CD8-positive, alpha-beta memory T cell (primary cell): ENCODE data around the gene ZXDC. TPM values are rescaled to one million over a fixed set of nuclear protein-coding genes. Genes with fewer than 3 reads are reported as not detected.
A peak's percentile ranks its signal among the peaks of the same experiment; 100 is the strongest.

ENCODE experiments used
- CTCF ChIA-PET: fragments of 350-600 bp; sonication (Branson Sonifier 250); formaldehyde crosslinking; loops from one replicate; lab custom pipeline; 2021; ENCODE audit warnings: antibody characterized with exemption; lab: Charles Lee
- POLR2A ChIA-PET: fragments of 350-600 bp; sonication (Branson Sonifier 250); formaldehyde crosslinking; loops from one replicate; lab custom pipeline; 2021; ENCODE audit warnings: antibody characterized with exemption; lab: Charles Lee
- DNase-seq, 5 donors: peaks; one replicate each; pipeline versions ENCODE4 v3.0.0 to v3.0.0-alpha.2; 2020 to 2022; ENCODE audit warnings: mixed read lengths in 1 of 5
- H3K27ac ChIP-seq: one replicate; pipeline ENCODE4 v1.7.0; 2013; ENCODE audit warnings: low read depth, mild to moderate bottlenecking, low read length, moderate library complexity
- H3K27me3 ChIP-seq: 2 replicates; pipeline ENCODE4 v1.7.0; 2013; ENCODE audit warnings: low read length, mild to moderate bottlenecking; ENCODE audit not compliant: insufficient read depth, poor library complexity, severe bottlenecking
- H3K36me3 ChIP-seq: 2 replicates; pipeline ENCODE4 v1.7.0; 2013; ENCODE audit warnings: mild to moderate bottlenecking, low read length, moderate library complexity; ENCODE audit not compliant: insufficient read depth
- H3K4me1 ChIP-seq: 2 replicates; pipeline ENCODE4 v1.7.0; 2013; ENCODE audit warnings: mild to moderate bottlenecking, low read length, moderate library complexity; ENCODE audit not compliant: insufficient read depth
- H3K4me3 ChIP-seq: 2 replicates; pipeline ENCODE4 v1.7.0; 2013; ENCODE audit warnings: mild to moderate bottlenecking, low read length
- H3K9me3 ChIP-seq: 2 replicates; pipeline ENCODE4 v1.7.0; 2013; ENCODE audit warnings: mild to moderate bottlenecking, low read length
- H3K27ac Mint-ChIP-seq, 8 donors: one replicate each; pipeline ENCODE4 v1.8.0; 2020 to 2021; ENCODE audit warnings: mixed read lengths in 8 of 8, mild to moderate bottlenecking in 6 of 8, inconsistent platforms in 3 of 8, moderate library complexity in 3 of 8
- H3K27me3 Mint-ChIP-seq, 2 donors: one replicate each; pipeline ENCODE4 v1.8.0; 2020 to 2021; ENCODE audit warnings: mixed read lengths in 2 of 2, mild to moderate bottlenecking in 1 of 2, moderate library complexity in 1 of 2
- H3K36me3 Mint-ChIP-seq, 3 donors: one replicate each; pipeline ENCODE4 v1.8.0; 2020 to 2021; ENCODE audit warnings: mixed read lengths in 3 of 3, inconsistent platforms in 1 of 3, mild to moderate bottlenecking in 1 of 3
- H3K4me1 Mint-ChIP-seq, 3 donors: one replicate each; pipeline ENCODE4 v1.8.0; 2020 to 2021; ENCODE audit warnings: mixed read lengths in 3 of 3, inconsistent platforms in 1 of 3, mild to moderate bottlenecking in 1 of 3
- H3K4me3 Mint-ChIP-seq, 7 donors: one replicate each; pipeline ENCODE4 v1.8.0; 2020 to 2021; ENCODE audit warnings: mixed read lengths in 7 of 7, mild to moderate bottlenecking in 6 of 7, moderate library complexity in 4 of 7, inconsistent platforms in 2 of 7
- H3K9me3 Mint-ChIP-seq, 5 donors: one replicate each; pipeline ENCODE4 v1.8.0; 2020 to 2022; ENCODE audit warnings: mixed read lengths in 5 of 5, mild to moderate bottlenecking in 3 of 5, moderate library complexity in 2 of 5, inconsistent platforms in 1 of 5
- polyA plus RNA-seq: library from polyadenylated mRNA; unstranded; fragments of 300-500 nt; fragmentation: Illumina TruSeq; gene quantifications from one replicate; pipeline ENCODE4 v1.2.3, GENCODE V29; 2021
- total RNA-seq, 2 experiments: library from RNA; stranded (reverse); gene quantifications; one replicate each; pipeline ENCODE4 v1.2.3, GENCODE V29; 2021

The ZXDC gene
- total and polyA plus RNA-seq, 3 experiments from 2014 or later, result 24.2 to 25.0 (median 24.6) TPM

- H3K9me3 ChIP-seq, result no peaks in the 10 kb centered on the region
- no peak for DNase-seq
- Mint-ChIP-seq H3K27me3 (peaks cover 0 to 2% of the 10 kb centered on the region in 2 donors), H3K27ac (peak overlapping the region in 1 of 8 donors; percentile 38), H3K4me1 (peaks cover 6 to 12% (median 11%) of the 10 kb centered on the region in 3 donors), H3K9me3 (no peaks in the 10 kb centered on the region), H3K4me3 (peak overlapping the region in 1 of 7 donors; percentile 45), H3K36me3 (peaks cover 0 to 2% (median 0%) of the 10 kb centered on the region in 3 donors)
- peaks cover 6% of the 10 kb centered on the region for H3K4me1 ChIP-seq
- CTCF ChIA-PET, result no interaction called here
- POLR2A ChIA-PET, result no interaction called here
- H3K27ac ChIP-seq, result no peak overlapping the region
- H3K4me3 ChIP-seq, result no peak overlapping the region
- no peaks in the 10 kb centered on the region for H3K36me3 ChIP-seq
- H3K27me3 ChIP-seq, result no peaks in the 10 kb centered on the region
Observed at GRCh38 chr3:126479642-126480041, 4.0 kb upstream of the ZXDC start.

- peaks cover 13 to 21% (median 20%) of the 10 kb centered on the region in 3 donors for H3K4me1 Mint-ChIP-seq
- no peaks in the 10 kb centered on the region for H3K27me3 Mint-ChIP-seq
- Histone ChIP-seq H3K36me3 (no peaks in the 10 kb centered on the region), H3K27ac (no peak overlapping the region), H3K4me3 (no peak overlapping the region), H3K9me3 (no peaks in the 10 kb centered on the region), H3K4me1 (peaks cover 14% of the 10 kb centered on the region), H3K27me3 (no peaks in the 10 kb centered on the region)
- peaks cover 0 to 6% (median 0%) of the 10 kb centered on the region in 3 donors for H3K36me3 Mint-ChIP-seq
- H3K4me3 Mint-ChIP-seq, result peak overlapping the region in 2 of 7 donors; percentile 46 to 54
- no peak for DNase-seq
- H3K27ac Mint-ChIP-seq, result peak overlapping the region in 3 of 8 donors; percentile 7 to 85 (median 38)
- H3K9me3 Mint-ChIP-seq, result no peaks in the 10 kb centered on the region
- CTCF ChIA-PET, result no interaction called here
- POLR2A ChIA-PET, result no interaction called here
Observed at GRCh38 chr3:126478581-126479310, 3.1 kb upstream of the ZXDC start.

GRCh38 chr3:126477061-126477380 is 1.3 kb upstream of the ZXDC start:
- Histone ChIP-seq H3K4me3 (no peak overlapping the region), H3K36me3 (no peaks in the 10 kb centered on the region), H3K4me1 (peaks cover 32% of the 10 kb centered on the region), H3K9me3 (no peaks in the 10 kb centered on the region), H3K27me3 (no peaks in the 10 kb centered on the region), H3K27ac (no peak overlapping the region)
- Mint-ChIP-seq H3K4me3 (peak overlapping the region; percentile 72 to 92 (median 86)), H3K4me1 (peaks cover 31 to 38% (median 37%) of the 10 kb centered on the region in 3 donors), H3K9me3 (no peaks in the 10 kb centered on the region), H3K27ac (peak overlapping the region in 7 of 8 donors; percentile 38 to 88 (median 67)), H3K27me3 (no peaks in the 10 kb centered on the region), H3K36me3 (peaks cover 0 to 22% (median 5%) of the 10 kb centered on the region in 3 donors)
- DNase-seq, result no peak
- ChIA-PET CTCF (no interaction called here), POLR2A (no interaction called here)

- H3K4me3 Mint-ChIP-seq, result peak overlapping the region; percentile 78 to 90 (median 88)
- H3K4me1 Mint-ChIP-seq, result peaks cover 33 to 44% (median 41%) of the 10 kb centered on the region in 3 donors
Observed at GRCh38 chr3:126476166-126477060, 722 bp upstream of the ZXDC start.

GRCh38 chr3:126474498-126475412 is 936 bp downstream of the ZXDC start:
- H3K36me3 Mint-ChIP-seq, result peaks cover under 1 to 44% (median 11%) of the 10 kb centered on the region in 3 donors
- peaks cover 42 to 58% (median 56%) of the 10 kb centered on the region in 3 donors for H3K4me1 Mint-ChIP-seq
- peak overlapping the region; percentile 83 to 93 (median 89) for H3K27ac Mint-ChIP-seq
- Histone ChIP-seq H3K4me1 (peaks cover 41% of the 10 kb centered on the region), H3K4me3 (peak overlapping the region; percentile 69), H3K36me3 (peaks cover 18% of the 10 kb centered on the region), H3K9me3 (no peaks in the 10 kb centered on the region), H3K27ac (peak overlapping the region; percentile 64), H3K27me3 (no peaks in the 10 kb centered on the region)
- POLR2A ChIA-PET, result interaction anchor here (0.9 to 1.1 kb wide), 2 partner anchors 484 to 1197 kb away, joined by 3 to 6 read pairs; no protein-coding TSS in a partner anchor
- H3K4me3 Mint-ChIP-seq, result peak overlapping the region; percentile 86 to 91 (median 89)
- DNase-seq, result peak; percentile 15 to 61 (median 29)
- no peaks in the 10 kb centered on the region for H3K9me3 Mint-ChIP-seq
- CTCF ChIA-PET, result no interaction called here
- peaks cover 0 to 1% of the 10 kb centered on the region in 2 donors for H3K27me3 Mint-ChIP-seq

More at GRCh38 chr3:126476166-126477060, 722 bp upstream of the ZXDC start:
- Histone ChIP-seq H3K27ac (peak overlapping the region; percentile 18), H3K36me3 (peaks cover 2% of the 10 kb centered on the region), H3K4me3 (peak overlapping the region; percentile 82), H3K4me1 (peaks cover 38% of the 10 kb centered on the region), H3K27me3 (no peaks in the 10 kb centered on the region), H3K9me3 (no peaks in the 10 kb centered on the region)
- CTCF ChIA-PET, result no interaction called here
- POLR2A ChIA-PET, result interaction anchor here (1.1 kb wide), 1 partner anchor 486 kb away, joined by 6 read pairs; no protein-coding TSS in a partner anchor
- H3K36me3 Mint-ChIP-seq, result peaks cover 0 to 27% (median 5%) of the 10 kb centered on the region in 3 donors
- peak overlapping the region; percentile 64 to 91 (median 86) for H3K27ac Mint-ChIP-seq
- DNase-seq, result peak in 1 of 5 donors; percentile 63
- no peaks in the 10 kb centered on the region for H3K27me3 Mint-ChIP-seq
- H3K9me3 Mint-ChIP-seq, result no peaks in the 10 kb centered on the region

- peaks cover 54 to 68% (median 68%) of the 10 kb centered on the region in 3 donors for H3K4me1 Mint-ChIP-seq
- Histone ChIP-seq H3K4me1 (peaks cover 41% of the 10 kb centered on the region), H3K9me3 (no peaks in the 10 kb centered on the region), H3K4me3 (peak overlapping the region; percentile 12), H3K27ac (no peak overlapping the region), H3K36me3 (peaks cover 30% of the 10 kb centered on the region), H3K27me3 (no peaks in the 10 kb centered on the region)
- H3K4me3 Mint-ChIP-seq, result peak overlapping the region; percentile 86 to 91 (median 89)
- H3K27ac Mint-ChIP-seq, result peak overlapping the region; percentile 3 to 93 (median 63)
- no peak for DNase-seq
- H3K27me3 Mint-ChIP-seq, result peaks cover 0 to 1% of the 10 kb centered on the region in 2 donors
- peaks cover 9 to 56% (median 19%) of the 10 kb centered on the region in 3 donors for H3K36me3 Mint-ChIP-seq
- no peaks in the 10 kb centered on the region for H3K9me3 Mint-ChIP-seq
- POLR2A ChIA-PET, result interaction anchor here (0.6 kb wide), 1 partner anchor 40 kb away, joined by 3 read pairs; no protein-coding TSS in a partner anchor
- CTCF ChIA-PET, result no interaction called here
Observed at GRCh38 chr3:126473292-126474168, 2.2 kb downstream of the ZXDC start.
